Activated naive CD4-positive, alpha-beta T cell treated with anti-CD3 and anti-CD28 coated beads, Interleukin-2, amount 10 ng/mL, durations not matched to agents 7 days and 5 days (primary cell): ENCODE results near the gene CHEK2.
"Not testable (repeated sequence)": the region's sequence is repeated elsewhere in the genome, so short reads cannot be mapped to it uniquely, and the experiment has no call there.

Source experiments
- CTCF ChIA-PET: fragments of 350-600 bp; sonication (Branson Sonifier 250); formaldehyde crosslinking; loops from one replicate; lab custom pipeline; 2021; ENCODE audit warnings: antibody characterized with exemption; lab: Charles Lee
- DNase-seq: peaks from one replicate; pipeline ENCODE4 v3.0.0-alpha.2; 2020
- H3K27ac Mint-ChIP-seq: one replicate; pipeline ENCODE4 v1.8.0; 2021; ENCODE audit warnings: mild to moderate bottlenecking, moderate library complexity, mixed read lengths
- H3K27me3 Mint-ChIP-seq: one replicate; pipeline ENCODE4 v1.8.0; 2021; ENCODE audit warnings: mild to moderate bottlenecking, mixed read lengths
- H3K36me3 Mint-ChIP-seq: one replicate; pipeline ENCODE4 v1.8.0; 2021; ENCODE audit warnings: mixed read lengths
- H3K4me1 Mint-ChIP-seq: one replicate; pipeline ENCODE4 v1.8.0; 2021; ENCODE audit warnings: mixed read lengths
- H3K4me3 Mint-ChIP-seq: one replicate; pipeline ENCODE4 v1.8.0; 2021; ENCODE audit warnings: mild to moderate bottlenecking, moderate library complexity, mixed read lengths
- H3K9me3 Mint-ChIP-seq: one replicate; pipeline ENCODE4 v1.8.0; 2021; ENCODE audit warnings: mixed read lengths

Gene CHEK2

GRCh38 chr22:28766628-28767027 lies 25.0 kb upstream of the CHEK2 start:
- CTCF ChIA-PET, result interaction anchor here (0.6 kb wide), 1 partner anchor 87 kb away, joined by 3 read pairs; no protein-coding TSS in a partner anchor
- Mint-ChIP-seq H3K4me3 (no peak overlapping the region), H3K27ac (no peak overlapping the region)

GRCh38 chr22:28762000-28762399 lies 20.4 kb upstream of the CHEK2 start:
- CTCF ChIA-PET, H3K36me3 Mint-ChIP-seq, H3K9me3 Mint-ChIP-seq, H3K27ac Mint-ChIP-seq, H3K4me1 Mint-ChIP-seq, H3K4me3 Mint-ChIP-seq, DNase-seq: not testable (repeated sequence)
- H3K27me3 Mint-ChIP-seq, result peaks cover 32% of the 10 kb centered on the region

More at GRCh38 chr22:28766628-28767027, 25.0 kb upstream of the CHEK2 start:
- no peak for DNase-seq
- Mint-ChIP-seq H3K27me3 (peaks cover 33% of the 10 kb centered on the region), H3K4me1 (no peaks in the 10 kb centered on the region), H3K9me3 (peaks cover 6% of the 10 kb centered on the region), H3K36me3 (no peaks in the 10 kb centered on the region)

DNA sequence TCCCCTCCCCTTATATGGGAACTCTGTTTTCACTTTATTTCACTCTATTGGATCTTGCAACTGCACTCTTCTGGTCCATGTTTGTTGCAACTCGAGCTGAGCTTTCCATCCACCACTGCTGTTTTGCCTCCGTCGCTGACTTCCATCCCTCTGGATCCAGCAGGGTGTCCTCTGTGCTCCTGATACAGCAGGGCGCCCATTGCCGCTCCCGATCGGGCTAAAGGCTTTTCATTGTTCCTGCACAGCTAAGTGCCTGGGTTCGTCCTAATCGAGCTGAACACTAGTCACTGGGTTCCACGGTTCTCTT lies 19.8 kb upstream of the CHEK2 start:
- Mint-ChIP-seq H3K4me1 (peaks cover 5% of the 10 kb centered on the region), H3K9me3 (no peaks in the 10 kb centered on the region), H3K4me3 (no peak overlapping the region), H3K36me3 (peaks cover 4% of the 10 kb centered on the region), H3K27ac (no peak overlapping the region), H3K27me3 (peaks cover 27% of the 10 kb centered on the region)
- CTCF ChIA-PET, result no interaction called here
- no peak for DNase-seq

GRCh38 chr22:28759861-28760560 lies 18.4 kb upstream of the CHEK2 start:
- H3K36me3 Mint-ChIP-seq, result peaks cover 4% of the 10 kb centered on the region
- peaks cover 5% of the 10 kb centered on the region for H3K4me1 Mint-ChIP-seq
- CTCF ChIA-PET, result no interaction called here
- no peak for DNase-seq
- peaks cover 17% of the 10 kb centered on the region for H3K27me3 Mint-ChIP-seq
- H3K9me3 Mint-ChIP-seq, result no peaks in the 10 kb centered on the region
- no peak overlapping the region for H3K4me3 Mint-ChIP-seq
- peak overlapping the region; percentile 11 for H3K27ac Mint-ChIP-seq

DNA sequence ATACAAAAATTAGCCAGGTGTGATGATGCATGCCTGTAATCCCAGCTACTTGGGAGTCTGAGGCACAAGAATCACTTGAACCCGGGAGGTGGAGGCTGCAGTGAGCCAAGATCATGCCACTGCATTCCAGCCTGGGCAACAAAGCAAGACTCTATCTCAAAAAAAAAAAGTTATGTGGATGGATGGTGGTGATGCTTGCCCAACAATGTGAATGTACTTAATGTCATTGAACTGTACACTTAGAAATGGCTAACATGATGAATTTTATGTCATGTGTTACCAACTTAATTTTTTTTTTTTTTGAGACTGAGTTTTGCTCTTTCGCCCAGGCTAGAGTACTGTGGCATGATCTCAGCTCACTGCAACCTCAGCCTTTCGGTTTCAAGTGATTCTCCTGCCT lies 12.9 kb upstream of the CHEK2 start:
- H3K4me1 Mint-ChIP-seq, H3K4me3 Mint-ChIP-seq, H3K27me3 Mint-ChIP-seq, H3K36me3 Mint-ChIP-seq, H3K27ac Mint-ChIP-seq, CTCF ChIA-PET, H3K9me3 Mint-ChIP-seq, DNase-seq: not testable (repeated sequence)

- H3K27ac Mint-ChIP-seq, result no peak overlapping the region
- peaks cover 25% of the 10 kb centered on the region for H3K36me3 Mint-ChIP-seq
These were observed 8.9 kb upstream of the CHEK2 start for GRCh38 chr22:28750471-28750881.

GRCh38 chr22:28743852-28744251 lies 2.2 kb upstream of the CHEK2 start:
- Mint-ChIP-seq H3K36me3 (peaks cover 31% of the 10 kb centered on the region), H3K27ac (no peak overlapping the region), H3K27me3 (no peaks in the 10 kb centered on the region), H3K4me3 (peak overlapping the region; percentile 77), H3K4me1 (peaks cover 55% of the 10 kb centered on the region), H3K9me3 (no peaks in the 10 kb centered on the region)
- no peak for DNase-seq
- CTCF ChIA-PET, result interaction anchor here (0.7 to 1.5 kb wide), 2 partner anchors 37 to 54 kb away, joined by 3 to 4 read pairs; no protein-coding TSS in a partner anchor

More at GRCh38 chr22:28750471-28750881, 8.9 kb upstream of the CHEK2 start:
- Mint-ChIP-seq H3K27me3 (no peaks in the 10 kb centered on the region), H3K9me3 (no peaks in the 10 kb centered on the region), H3K4me1 (peaks cover 18% of the 10 kb centered on the region), H3K4me3 (no peak overlapping the region)
- no peak for DNase-seq
- CTCF ChIA-PET, result no interaction called here

DNA sequence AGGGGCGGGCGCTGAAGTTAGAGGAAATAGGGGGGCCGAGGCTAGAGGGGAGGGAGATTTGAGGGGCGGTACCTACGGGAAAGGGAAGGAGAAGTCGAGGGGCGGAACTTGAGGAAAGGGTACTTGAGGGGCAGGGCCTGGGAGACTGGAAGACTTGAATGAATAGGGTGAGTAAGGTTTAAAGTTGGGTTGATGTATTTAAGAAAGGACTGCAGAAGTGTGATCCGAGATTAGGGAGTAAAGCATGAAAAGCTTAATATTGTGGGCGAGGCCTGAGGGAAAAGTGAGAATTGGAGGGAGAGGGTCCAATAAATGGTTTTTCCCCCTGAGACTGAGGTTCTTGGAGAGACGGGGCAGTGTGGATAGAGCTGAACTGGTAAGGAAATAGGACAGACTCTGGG lies 942 bp upstream of the CHEK2 start:
- CTCF ChIA-PET, result no interaction called here
- H3K4me3 Mint-ChIP-seq, result peak overlapping the region; percentile 77
- H3K36me3 Mint-ChIP-seq, result peaks cover 34% of the 10 kb centered on the region
- DNase-seq, result no peak
- H3K27me3 Mint-ChIP-seq, result no peaks in the 10 kb centered on the region
- peaks cover 55% of the 10 kb centered on the region for H3K4me1 Mint-ChIP-seq
- peak overlapping the region; percentile 80 for H3K27ac Mint-ChIP-seq
- H3K9me3 Mint-ChIP-seq, result no peaks in the 10 kb centered on the region

DNA sequence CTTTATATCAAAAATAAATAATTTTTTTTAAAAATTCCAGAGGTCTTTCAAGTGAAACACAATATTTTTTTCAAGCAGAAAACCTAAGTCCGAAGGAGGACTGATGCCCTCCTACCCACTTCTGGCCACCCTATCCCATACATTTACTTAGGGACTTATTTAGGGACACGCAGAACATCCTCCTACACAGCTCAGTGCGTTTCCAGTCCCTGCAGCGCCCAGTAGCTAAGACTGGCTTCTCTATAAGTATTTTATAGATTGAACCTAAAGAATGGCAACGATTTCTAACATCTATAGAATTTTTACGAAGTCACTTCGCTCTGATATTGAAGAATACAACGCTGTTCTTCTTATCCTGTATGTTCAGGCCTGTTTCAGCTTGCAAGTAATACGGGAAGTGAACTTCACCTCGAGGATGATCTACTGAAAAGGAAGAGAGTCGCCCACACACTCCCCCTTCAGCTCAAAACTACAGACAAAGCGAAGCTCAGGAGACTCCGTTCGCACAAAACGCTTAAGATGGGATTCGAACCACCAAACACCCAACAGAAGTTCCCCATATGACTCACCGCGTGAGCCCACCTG lies 328 bp downstream of the CHEK2 start:
- peaks cover 58% of the 10 kb centered on the region for H3K4me1 Mint-ChIP-seq
- peak overlapping the region; percentile 80 for H3K27ac Mint-ChIP-seq
- peaks cover 36% of the 10 kb centered on the region for H3K36me3 Mint-ChIP-seq
- H3K27me3 Mint-ChIP-seq, result no peaks in the 10 kb centered on the region
- no peaks in the 10 kb centered on the region for H3K9me3 Mint-ChIP-seq
- CTCF ChIA-PET, result interaction anchor here (0.6 kb wide), 1 partner anchor 87 kb away, joined by 3 read pairs; no protein-coding TSS in a partner anchor
- peak; percentile 24 for DNase-seq
- H3K4me3 Mint-ChIP-seq, result peak overlapping the region; percentile 77

DNA sequence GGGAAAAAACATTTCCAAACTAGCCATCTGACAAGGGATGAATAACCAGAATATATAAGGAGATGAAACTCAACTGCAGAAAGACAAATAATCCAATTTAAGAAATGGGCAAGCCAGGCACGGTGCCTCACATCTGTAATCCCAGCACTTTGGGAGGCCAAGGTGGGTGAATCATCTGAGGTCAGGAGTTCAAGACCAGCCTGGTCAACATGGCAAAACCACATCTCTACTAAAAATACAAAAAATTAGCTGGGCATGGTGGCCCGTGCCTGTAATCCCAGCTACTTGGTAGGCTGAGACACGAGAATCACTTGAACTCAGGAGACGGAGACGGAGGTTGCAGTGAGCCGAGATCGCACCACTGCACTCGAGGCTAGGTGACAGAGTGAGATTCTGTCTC lies 2.7 kb downstream of the CHEK2 start:
- Mint-ChIP-seq H3K4me1 (peaks cover 54% of the 10 kb centered on the region), H3K36me3 (peaks cover 29% of the 10 kb centered on the region)
- H3K27ac Mint-ChIP-seq, H3K27me3 Mint-ChIP-seq, H3K4me3 Mint-ChIP-seq, CTCF ChIA-PET, DNase-seq, H3K9me3 Mint-ChIP-seq: not testable (repeated sequence)

DNA sequence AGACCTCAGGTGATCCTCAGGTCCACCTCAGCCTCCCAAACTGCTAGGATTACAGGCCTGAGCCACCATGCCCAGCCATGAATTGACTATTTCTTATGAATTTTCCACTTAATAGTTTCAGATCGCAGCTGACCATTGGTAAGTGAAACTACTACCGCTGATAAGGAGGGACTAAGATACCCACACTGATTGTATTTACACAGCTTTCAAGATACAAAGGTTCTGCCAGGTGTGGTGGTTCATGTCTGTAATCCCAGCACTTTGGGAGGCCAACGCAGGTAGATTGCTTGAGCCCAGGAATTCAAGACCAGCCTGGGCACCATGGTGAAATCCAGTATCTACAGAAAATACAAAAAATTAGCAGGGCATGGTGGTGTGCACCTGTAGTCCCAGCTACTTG lies 3.9 kb downstream of the CHEK2 start:
- no peak overlapping the region for H3K27ac Mint-ChIP-seq
- CTCF ChIA-PET, result no interaction called here
- peaks cover 36% of the 10 kb centered on the region for H3K36me3 Mint-ChIP-seq
- no peaks in the 10 kb centered on the region for H3K9me3 Mint-ChIP-seq
- H3K27me3 Mint-ChIP-seq, result no peaks in the 10 kb centered on the region
- no peak for DNase-seq
- H3K4me1 Mint-ChIP-seq, result peaks cover 42% of the 10 kb centered on the region
- H3K4me3 Mint-ChIP-seq, result no peak overlapping the region

DNA sequence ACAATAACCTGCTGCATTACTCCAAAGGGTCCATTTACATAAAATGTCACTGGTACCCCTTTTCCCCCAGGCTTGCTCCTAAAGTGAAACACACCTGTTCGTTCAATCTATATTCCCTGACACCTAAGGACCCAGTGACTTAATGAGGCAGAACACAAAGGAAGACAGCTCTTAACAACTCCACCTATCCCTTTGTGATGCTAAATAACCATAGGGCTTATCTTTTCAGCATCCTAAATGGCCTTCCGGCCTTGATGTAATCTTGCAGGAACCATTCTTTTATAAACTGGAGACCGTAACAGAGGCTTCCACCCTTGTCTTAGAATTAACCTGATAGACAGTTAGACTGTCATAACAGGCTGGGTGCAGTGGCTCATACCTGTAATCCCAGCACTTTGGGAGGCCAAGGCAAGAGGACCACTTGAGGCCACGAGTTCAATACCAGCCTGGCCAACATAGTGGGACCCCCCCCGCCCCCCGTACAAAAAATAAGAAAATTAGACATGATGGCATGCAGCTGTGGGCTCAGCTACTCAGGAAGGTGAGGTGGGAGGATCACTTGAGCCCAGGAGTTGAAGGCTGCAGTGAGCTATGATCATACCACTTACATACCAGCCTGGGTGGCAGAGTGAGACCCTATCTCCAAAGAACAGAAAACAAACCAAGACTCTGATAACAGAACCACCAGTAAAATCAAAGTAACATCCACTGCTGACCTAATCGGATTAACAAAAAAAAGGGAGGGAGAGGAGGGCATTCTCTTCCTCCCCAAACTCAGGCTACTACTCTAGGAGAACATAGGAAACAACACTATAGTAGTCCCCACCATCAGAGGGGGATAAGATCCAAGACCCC lies 5.1 kb downstream of the CHEK2 start:
- H3K36me3 Mint-ChIP-seq, result peaks cover 34% of the 10 kb centered on the region
- CTCF ChIA-PET, result no interaction called here
- no peak overlapping the region for H3K27ac Mint-ChIP-seq
- no peaks in the 10 kb centered on the region for H3K9me3 Mint-ChIP-seq
- no peaks in the 10 kb centered on the region for H3K27me3 Mint-ChIP-seq
- no peak overlapping the region for H3K4me3 Mint-ChIP-seq
- peaks cover 35% of the 10 kb centered on the region for H3K4me1 Mint-ChIP-seq
- no peak for DNase-seq

DNA sequence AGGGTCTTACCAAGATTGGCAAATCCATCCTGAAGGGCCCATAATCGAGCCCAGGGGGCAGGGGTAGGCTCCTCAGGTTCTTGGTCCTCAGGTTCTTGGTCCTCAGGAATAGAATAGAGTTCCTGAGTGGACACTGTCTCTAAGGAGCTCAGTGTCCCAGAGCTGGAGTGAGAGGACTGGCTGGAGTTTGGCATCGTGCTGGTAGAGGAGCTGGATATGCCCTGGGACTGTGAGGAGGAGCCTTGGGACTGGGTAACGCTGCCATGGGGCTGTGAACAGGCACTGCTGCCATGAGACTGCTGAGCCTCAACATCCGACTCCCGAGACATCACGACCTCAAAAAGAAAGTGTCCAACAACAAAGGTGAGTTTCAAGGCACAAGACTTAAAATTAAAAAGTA lies 7.2 kb downstream of the CHEK2 start:
- H3K27ac Mint-ChIP-seq, result no peak overlapping the region
- CTCF ChIA-PET, result interaction anchor here (0.7 kb wide), 1 partner anchor 133 kb away, joined by 4 read pairs; no protein-coding TSS in a partner anchor
- H3K27me3 Mint-ChIP-seq, result no peaks in the 10 kb centered on the region
- no peak overlapping the region for H3K4me3 Mint-ChIP-seq
- no peak for DNase-seq
- H3K9me3 Mint-ChIP-seq, result no peaks in the 10 kb centered on the region
- peaks cover 17% of the 10 kb centered on the region for H3K4me1 Mint-ChIP-seq
- H3K36me3 Mint-ChIP-seq, result peaks cover 32% of the 10 kb centered on the region

DNA sequence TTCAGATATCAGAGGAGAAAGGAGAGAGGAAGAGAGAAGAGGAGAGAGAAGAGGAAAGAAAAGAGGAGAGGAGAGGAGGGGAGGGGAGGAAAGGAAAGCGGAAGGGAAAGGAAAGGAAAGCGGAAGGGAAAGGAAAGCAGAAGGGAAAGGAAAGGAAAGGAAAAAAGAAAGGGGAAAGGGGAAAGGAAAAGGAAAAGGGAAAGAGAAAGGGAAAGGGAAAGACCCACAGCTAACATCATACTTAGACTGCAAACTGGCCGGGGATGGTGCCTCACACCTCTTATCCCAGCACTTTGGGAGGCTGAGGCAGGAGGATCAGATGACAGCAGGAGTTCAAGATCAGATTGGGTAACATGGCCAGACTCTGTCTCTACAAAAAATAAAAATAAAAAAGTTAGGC lies 11.4 kb downstream of the CHEK2 start:
- Mint-ChIP-seq H3K36me3 (peaks cover 35% of the 10 kb centered on the region), H3K27me3 (no peaks in the 10 kb centered on the region), H3K4me1 (no peaks in the 10 kb centered on the region), H3K9me3 (no peaks in the 10 kb centered on the region), H3K4me3 (no peak overlapping the region), H3K27ac (no peak overlapping the region)
- no peak for DNase-seq
- CTCF ChIA-PET, result no interaction called here
